ENCODE data around the gene PAX5. TPM values are rescaled to one million over a fixed set of nuclear protein-coding genes. Genes with fewer than 3 reads are reported as not detected.

Gene PAX5
- total RNA-seq, 1 experiment from 2014 or later, result 6.6 TPM

GRCh38 chr9:36797471-36798220 is 236.4 kb downstream of the PAX5 start (continued):
- no peak for TF ChIP-seq CTCF (IDR thresholded peaks at IDR 0.05)
- no peak for TF ChIP-seq ZMAT4 (CRISPR knock-in tag; IDR thresholded peaks at IDR 0.05)
- no peak for TF ChIP-seq MXD4 (CRISPR knock-in tag; IDR thresholded peaks at IDR 0.05; ENCODE audit: borderline replicate concordance)

GRCh38 chr9:36796671-36797419 is 237.2 kb downstream of the PAX5 start:
- Mint-ChIP-seq H3K27me3 (ENCODE audit: low read depth) (no peaks in the 10 kb centered on the region; the same call in 1 of the 2 replicates), H3K27ac (no peak overlapping the region), H3K9me3 (peaks cover 12% of the 10 kb centered on the region), H3K4me1 (peaks cover 7% of the 10 kb centered on the region), H3K4me3 (no peak overlapping the region), H3K36me3 (peaks cover 4% of the 10 kb centered on the region)
- ChIA-PET CTCF (interaction anchor here (1.1 to 2.6 kb wide), 2 partner anchors 58 to 77 kb away, joined by 3 to 13 read pairs; no protein-coding TSS in a partner anchor), POLR2A (no interaction called here)
- DNase-seq (ENCODE audit: low spot score) (no peak), ATAC-seq (no peak)
- TF ChIP-seq IRF1 (CRISPR knock-in tag; IDR thresholded peaks at IDR 0.05), result no peak
- TF ChIP-seq ZMAT4 (CRISPR knock-in tag; IDR thresholded peaks at IDR 0.05), result no peak
- TF ChIP-seq USF1 (CRISPR knock-in tag; IDR thresholded peaks at IDR 0.05), result no peak
- TF ChIP-seq SOX15 (CRISPR knock-in tag; IDR thresholded peaks at IDR 0.05), result no peak
- no peak for TF ChIP-seq RORB (CRISPR knock-in tag; IDR thresholded peaks at IDR 0.05)
- TF ChIP-seq FOXP4 (CRISPR knock-in tag; IDR thresholded peaks at IDR 0.05), result no peak
- no peak for TF ChIP-seq ZNF512 (CRISPR knock-in tag; IDR thresholded peaks at IDR 0.05; ENCODE audit: borderline replicate concordance)

- ChIA-PET CTCF (interaction anchor here (1.2 to 1.8 kb wide), 2 partner anchors 8 to 61 kb away, joined by 3 to 10 read pairs; no protein-coding TSS in a partner anchor), POLR2A (no interaction called here)
- H3K9me3 Mint-ChIP-seq, result peaks cover 12% of the 10 kb centered on the region
- no peaks in the 10 kb centered on the region; the same call in 1 of the 2 replicates for H3K27me3 Mint-ChIP-seq (ENCODE audit: low read depth)
- DNase-seq (ENCODE audit: low spot score) (no peak), ATAC-seq (no peak)
- H3K36me3 Mint-ChIP-seq, result peaks cover 4% of the 10 kb centered on the region
- H3K4me3 Mint-ChIP-seq, result no peak overlapping the region
- H3K4me1 Mint-ChIP-seq, result peaks cover 12% of the 10 kb centered on the region
- H3K27ac Mint-ChIP-seq, result no peak overlapping the region
- TF ChIP-seq HMGA2 (CRISPR knock-in tag; IDR thresholded peaks at IDR 0.05), result no peak
- no peak for TF ChIP-seq MLX (CRISPR knock-in tag; IDR thresholded peaks at IDR 0.05)
- no peak for TF ChIP-seq ZNF423 (CRISPR knock-in tag; IDR thresholded peaks at IDR 0.05)
- no peak for TF ChIP-seq MYBL2 (CRISPR knock-in tag; IDR thresholded peaks at IDR 0.05)
Measured at GRCh38 chr9:36794461-36794860, 239.6 kb downstream of the PAX5 start.

Data from WTC11 (cell line).